CD4-positive, alpha-beta T cell (primary cell): ENCODE measurements around the gene RANBP9. TPM values are rescaled to one million over a fixed set of nuclear protein-coding genes. Genes with fewer than 3 reads are reported as not detected.

Source experiments
- ATAC-seq: fragments of 200-7000 bp; cut with Tn5 transposase; one replicate; pipeline ENCODE4 v1.10.0; 2022; ENCODE audit warnings: mild to moderate bottlenecking; ENCODE audit not compliant: poor library complexity
- CTCF ChIA-PET: fragments of 350-600 bp; sonication (Branson Sonifier 250); formaldehyde crosslinking; loops from one replicate; lab custom pipeline; 2021; ENCODE audit warnings: antibody characterized with exemption, inconsistent platforms; lab: Charles Lee
- POLR2A ChIA-PET: fragments of 350-600 bp; sonication (Branson Sonifier 250); formaldehyde crosslinking; loops from one replicate; lab custom pipeline; 2021; ENCODE audit warnings: antibody characterized with exemption, inconsistent platforms; lab: Charles Lee
- DNase-seq, 14 experiments: peaks; one replicate each; pipeline ENCODE4 v3.0.0-alpha.2; 2013 to 2020; ENCODE audit warnings: mixed read lengths in 2 of 14
- H3K27ac ChIP-seq, 2 donors: one replicate each; pipeline versions ENCODE4 v1.5.1 to v1.7.0; 2013; ENCODE audit warnings: low read length in 2 of 2, low read depth in 1 of 2, mild to moderate bottlenecking in 1 of 2
- H3K27me3 ChIP-seq, 2 experiments: 1 replicate in 1 of 2; 2 replicates in 1 of 2; pipeline versions ENCODE4 v1.6.1 to v1.7.0; 2013; ENCODE audit warnings: low read length in 2 of 2, control low read depth in 1 of 2, mild to moderate bottlenecking in 1 of 2, moderate library complexity in 1 of 2; ENCODE audit not compliant: insufficient read depth in 2 of 2, control insufficient read depth in 1 of 2
- H3K36me3 ChIP-seq: one replicate; pipeline ENCODE4 v1.6.1; 2013; ENCODE audit warnings: low read length, control low read depth; ENCODE audit not compliant: insufficient read depth
- H3K4me1 ChIP-seq: one replicate; pipeline ENCODE4 v1.6.1; 2013; ENCODE audit warnings: low read length, control low read depth; ENCODE audit not compliant: insufficient read depth
- H3K4me3 ChIP-seq: one replicate; pipeline ENCODE4 v1.5.1; 2013; ENCODE audit warnings: mild to moderate bottlenecking, low read length, moderate library complexity
- H3K9me3 ChIP-seq, 2 experiments: 1 replicate in 1 of 2; 2 replicates in 1 of 2; pipeline versions ENCODE4 v1.6.1 to v1.7.0; 2013; ENCODE audit warnings: low read length in 2 of 2, mild to moderate bottlenecking in 2 of 2, control low read depth in 1 of 2, moderate library complexity in 1 of 2; ENCODE audit not compliant: control insufficient read depth in 1 of 2, insufficient read depth in 1 of 2
- H3K27ac Mint-ChIP-seq: one replicate; pipeline ENCODE4 v1.8.0; 2020; ENCODE audit warnings: mixed read lengths
- H3K27me3 Mint-ChIP-seq: one replicate; pipeline ENCODE4 v1.8.0; 2021; ENCODE audit warnings: mixed read lengths
- H3K36me3 Mint-ChIP-seq: one replicate; pipeline ENCODE4 v1.8.0; 2021; ENCODE audit warnings: low read depth, mixed read lengths
- H3K4me1 Mint-ChIP-seq: one replicate; pipeline ENCODE4 v1.8.0; 2021; ENCODE audit warnings: low read depth, mixed read lengths
- H3K4me3 Mint-ChIP-seq: one replicate; pipeline ENCODE4 v1.8.0; 2020; ENCODE audit warnings: mild to moderate bottlenecking, mixed read lengths
- H3K9me3 Mint-ChIP-seq: one replicate; pipeline ENCODE4 v1.8.0; 2020; ENCODE audit warnings: mixed read lengths
- intact Hi-C, 2 experiments: fragments of 100-400 bp; cut with DNase I in 1 of 2; cut with micrococcal nuclease in 1 of 2; formaldehyde crosslinking; loops; one replicate each; pipeline versions ENCODE4 v1.15.1 to v1.9.0; 2023 to 2025; cut with DNase I, micrococcal nuclease
- total RNA-seq, 174 experiments: library from RNA in 2 of 174; stranded (reverse) in 2 of 174; gene quantifications; one replicate each; pipeline ENCODE4 v1.2.3 and lab custom pipeline; 2021 to 2026
- TF ChIP-seq, protein P1 (sequence below): fragments of 200-600 bp; IDR thresholded peaks from one replicate; pipeline ENCODE4 v1.8.0; 2022; ENCODE audit warnings: antibody characterized with exemption, mild to moderate bottlenecking

RANBP9 gene
- total RNA-seq, 2 experiments from 2014 or later: 60.8 to 62.9 TPM

DNA sequence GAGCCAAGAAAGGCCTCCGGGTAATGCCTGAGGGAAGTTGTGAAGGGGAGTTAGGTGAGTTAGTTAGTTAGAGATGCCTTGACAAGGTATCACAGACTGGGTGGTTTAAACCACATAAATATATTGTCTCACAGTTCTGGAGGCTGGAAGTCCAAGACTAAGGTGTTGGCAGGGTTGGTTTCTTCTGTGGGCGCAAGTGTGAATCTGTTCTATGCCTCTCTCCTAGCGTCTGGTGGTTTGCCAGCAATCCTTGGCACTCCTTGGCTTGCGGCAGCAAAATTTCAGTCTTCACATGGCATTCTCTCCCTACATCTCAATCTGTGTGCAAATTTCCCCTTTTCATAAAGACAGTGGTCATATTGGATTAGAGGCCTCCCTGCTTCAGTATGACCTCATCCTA is 29.7 kb upstream of the RANBP9 start:
- Mint-ChIP-seq H3K4me1 (no peaks in the 10 kb centered on the region), H3K27ac (no peak overlapping the region), H3K4me3 (no peak overlapping the region), H3K9me3 (no peaks in the 10 kb centered on the region), H3K36me3 (no peaks in the 10 kb centered on the region), H3K27me3 (no peaks in the 10 kb centered on the region)
- TF ChIP-seq, protein P1, sequence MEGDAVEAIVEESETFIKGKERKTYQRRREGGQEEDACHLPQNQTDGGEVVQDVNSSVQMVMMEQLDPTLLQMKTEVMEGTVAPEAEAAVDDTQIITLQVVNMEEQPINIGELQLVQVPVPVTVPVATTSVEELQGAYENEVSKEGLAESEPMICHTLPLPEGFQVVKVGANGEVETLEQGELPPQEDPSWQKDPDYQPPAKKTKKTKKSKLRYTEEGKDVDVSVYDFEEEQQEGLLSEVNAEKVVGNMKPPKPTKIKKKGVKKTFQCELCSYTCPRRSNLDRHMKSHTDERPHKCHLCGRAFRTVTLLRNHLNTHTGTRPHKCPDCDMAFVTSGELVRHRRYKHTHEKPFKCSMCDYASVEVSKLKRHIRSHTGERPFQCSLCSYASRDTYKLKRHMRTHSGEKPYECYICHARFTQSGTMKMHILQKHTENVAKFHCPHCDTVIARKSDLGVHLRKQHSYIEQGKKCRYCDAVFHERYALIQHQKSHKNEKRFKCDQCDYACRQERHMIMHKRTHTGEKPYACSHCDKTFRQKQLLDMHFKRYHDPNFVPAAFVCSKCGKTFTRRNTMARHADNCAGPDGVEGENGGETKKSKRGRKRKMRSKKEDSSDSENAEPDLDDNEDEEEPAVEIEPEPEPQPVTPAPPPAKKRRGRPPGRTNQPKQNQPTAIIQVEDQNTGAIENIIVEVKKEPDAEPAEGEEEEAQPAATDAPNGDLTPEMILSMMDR: no peak
- H3K27me3 ChIP-seq: no peaks in the 10 kb centered on the region
- DNase-seq (no peak), ATAC-seq (no peak)
- no peaks in the 10 kb centered on the region for H3K4me1 ChIP-seq
- peaks cover 0 to 12% of the 10 kb centered on the region in 2 experiments for H3K9me3 ChIP-seq
- CTCF ChIA-PET: no interaction called here
- H3K27ac ChIP-seq: no peak overlapping the region
- POLR2A ChIA-PET: no interaction called here
- H3K4me3 ChIP-seq: no peak overlapping the region
- intact Hi-C loops: no loop called here
- no peaks in the 10 kb centered on the region for H3K36me3 ChIP-seq

DNA sequence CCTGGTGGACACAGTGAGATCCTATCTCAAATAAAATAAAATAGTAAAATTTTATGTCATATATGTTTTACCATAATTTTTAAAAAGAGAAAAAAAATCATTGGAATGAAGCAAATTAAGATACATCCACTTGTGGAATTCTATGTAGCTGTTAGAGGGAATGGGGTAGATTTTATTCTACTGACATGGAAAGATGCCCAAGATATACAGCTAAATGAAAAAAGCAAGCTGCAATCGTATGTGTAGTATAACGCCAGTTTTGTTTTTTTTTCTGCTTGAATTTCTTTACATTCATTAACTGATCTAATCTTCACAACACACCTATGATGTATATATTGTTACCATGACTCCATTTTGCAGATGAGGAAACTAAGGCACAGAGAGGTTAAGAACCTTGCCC is 23.4 kb upstream of the RANBP9 start:
- intact Hi-C loops: no loop called here
- no peaks in the 10 kb centered on the region for H3K36me3 ChIP-seq
- Mint-ChIP-seq H3K27me3 (no peaks in the 10 kb centered on the region), H3K27ac (no peak overlapping the region), H3K9me3 (no peaks in the 10 kb centered on the region), H3K36me3 (no peaks in the 10 kb centered on the region), H3K4me1 (no peaks in the 10 kb centered on the region), H3K4me3 (no peak overlapping the region)
- ATAC-seq (no peak), DNase-seq (no peak)
- no peaks in the 10 kb centered on the region for H3K27me3 ChIP-seq
- H3K27ac ChIP-seq: no peak overlapping the region
- H3K9me3 ChIP-seq: no peaks in the 10 kb centered on the region
- TF ChIP-seq, protein P1: no peak
- no peaks in the 10 kb centered on the region for H3K4me1 ChIP-seq
- ChIA-PET POLR2A (no interaction called here), CTCF (no interaction called here)
- no peak overlapping the region for H3K4me3 ChIP-seq

GRCh38 chr6:13733178-13733887 is 21.7 kb upstream of the RANBP9 start:
- TF ChIP-seq, protein P1: no peak
- no peaks in the 10 kb centered on the region for H3K9me3 ChIP-seq
- H3K36me3 Mint-ChIP-seq: no peaks in the 10 kb centered on the region
- H3K4me3 ChIP-seq: no peak overlapping the region
- no peaks in the 10 kb centered on the region for H3K9me3 Mint-ChIP-seq
- H3K27ac ChIP-seq: no peak overlapping the region
- intact Hi-C loops: no loop called here
- no peaks in the 10 kb centered on the region for H3K4me1 ChIP-seq
- H3K4me1 Mint-ChIP-seq: no peaks in the 10 kb centered on the region
- H3K36me3 ChIP-seq: no peaks in the 10 kb centered on the region
- no peak overlapping the region for H3K27ac Mint-ChIP-seq
- DNase-seq (no peak), ATAC-seq (no peak)
- H3K4me3 Mint-ChIP-seq: no peak overlapping the region
- ChIA-PET CTCF (no interaction called here), POLR2A (interaction anchor here (0.6 kb wide), 1 partner anchor 76 kb away, joined by 5 read pairs; no protein-coding TSS in a partner anchor)
- no peaks in the 10 kb centered on the region for H3K27me3 Mint-ChIP-seq
- H3K27me3 ChIP-seq: no peaks in the 10 kb centered on the region
